Neural cell (in vitro differentiated cells): ENCODE data around the gene BICC1. TPM values are rescaled to one million over a fixed set of nuclear protein-coding genes. Genes with fewer than 3 reads are reported as not detected.

Source experiments
- H2AFZ ChIP-seq: fragments of 200-600, 300-800 bp; sonication (generic), shearing (Covaris generic); 2 replicates; pipeline ENCODE4 v1.6.0; 2014; ENCODE audit warnings: low read depth, mild to moderate bottlenecking, antibody characterized with exemption, low read length, moderate library complexity
- H3F3A ChIP-seq: fragments of 200-600 bp; shearing (Covaris generic); 2 replicates; pipeline ENCODE4 v1.6.1; 2016; ENCODE audit warnings: mild to moderate bottlenecking, moderate library complexity, mixed read lengths, antibody characterized with exemption, low read length; ENCODE audit not compliant: insufficient read depth, poor library complexity, severe bottlenecking
- H3K27ac ChIP-seq: fragments of 200-600, 300-800 bp; sonication (generic), shearing (Covaris generic); 2 replicates; pipeline ENCODE4 v1.5.1; 2014; ENCODE audit warnings: mild to moderate bottlenecking, low read length, moderate library complexity
- H3K27me3 ChIP-seq: fragments of 300-800, 200-600 bp; sonication (generic), shearing (Covaris generic); 2 replicates; pipeline ENCODE4 v1.6.0; 2014; ENCODE audit warnings: mild to moderate bottlenecking, low read depth, low read length, moderate library complexity; ENCODE audit not compliant: insufficient read depth
- H3K36me3 ChIP-seq: fragments of 300-800, 200-600 bp; sonication (generic), shearing (Covaris generic); 2 replicates; pipeline ENCODE4 v1.5.1; 2014; ENCODE audit warnings: mild to moderate bottlenecking, antibody characterized with exemption, low read length, moderate library complexity; ENCODE audit not compliant: insufficient read depth
- H3K4me2 ChIP-seq: fragments of 300-800, 200-600 bp; sonication (generic), shearing (Covaris generic); 2 replicates; pipeline ENCODE4 v1.6.0; 2014; ENCODE audit warnings: mild to moderate bottlenecking, low read length
- H3K4me3 ChIP-seq: fragments of 300-800, 200-600 bp; sonication (generic), shearing (Covaris generic); 2 replicates; pipeline ENCODE4 v1.5.1; 2014; ENCODE audit warnings: mild to moderate bottlenecking, low read length, moderate library complexity
- H3K79me2 ChIP-seq: fragments of 200-600 bp; shearing (Covaris generic); replicated peaks from 2 replicates; pipeline ENCODE4 v1.6.0; 2014; ENCODE audit warnings: mild to moderate bottlenecking, low read length, moderate library complexity; ENCODE audit not compliant: insufficient read depth
- H3K9ac ChIP-seq: fragments of 300-800, 200-600 bp; sonication (generic), shearing (Covaris generic); 2 replicates; pipeline ENCODE4 v1.6.1; 2016; ENCODE audit warnings: mild to moderate bottlenecking, low read length, mixed read lengths
- H3K9me2 ChIP-seq: fragments of 200-600 bp; shearing (Covaris generic); 2 replicates; pipeline ENCODE4 v1.6.1; 2016; ENCODE audit warnings: mild to moderate bottlenecking, low read length, mixed read lengths; ENCODE audit not compliant: insufficient read depth
- H3K9me3 ChIP-seq: fragments of 200-600, 300-800 bp; sonication (generic), shearing (Covaris generic); 2 replicates; pipeline ENCODE4 v1.6.1; 2016; ENCODE audit warnings: mild to moderate bottlenecking, mixed run types, low read length, moderate library complexity, mixed read lengths
- H4K20me1 ChIP-seq: fragments of 200-600 bp; shearing (Covaris generic); 2 replicates; pipeline ENCODE4 v1.6.1; 2016; ENCODE audit warnings: mild to moderate bottlenecking, mixed run types; ENCODE audit not compliant: insufficient read depth
- CTCF ChIP-seq: fragments of 450-650 bp; IDR thresholded peaks from 2 replicates; pipeline ENCODE4 v1.5.1; 2014; ENCODE audit warnings: antibody characterized with exemption, mild to moderate bottlenecking, moderate library complexity; ENCODE audit not compliant: poor library complexity, severe bottlenecking
- EP300 ChIP-seq: fragments of 450-650 bp; conservative IDR thresholded peaks from 2 replicates; pipeline ENCODE4 v1.6.1; 2014; ENCODE audit warnings: antibody characterized with exemption, mild to moderate bottlenecking, moderate library complexity; ENCODE audit not compliant: poor library complexity, severe bottlenecking
- EZH2 ChIP-seq: fragments of 200-600, 300-800 bp; shearing (Covaris generic), sonication (generic); IDR thresholded peaks from 2 replicates; pipeline ENCODE4 v1.6.1; 2014; ENCODE audit warnings: antibody characterized with exemption, low read length, borderline replicate concordance, mild to moderate bottlenecking; ENCODE audit not compliant: insufficient read depth, poor library complexity, severe bottlenecking
- MXI1 ChIP-seq: fragments of 450-650 bp; conservative IDR thresholded peaks from 2 replicates; pipeline ENCODE4 v1.6.1; 2014; ENCODE audit warnings: antibody characterized with exemption, mild to moderate bottlenecking; ENCODE audit not compliant: poor library complexity, severe bottlenecking
- POLR2AphosphoS5 ChIP-seq: IDR thresholded peaks from 2 replicates; pipeline ENCODE4 v1.6.1; 2012
- RAD21 ChIP-seq: fragments of 450-650 bp; conservative IDR thresholded peaks from 2 replicates; pipeline ENCODE4 v1.6.1; 2014; ENCODE audit warnings: antibody characterized with exemption, mild to moderate bottlenecking, moderate library complexity
- REST ChIP-seq: IDR thresholded peaks from 2 replicates; pipeline ENCODE4 v1.6.1; 2012; ENCODE audit warnings: borderline replicate concordance
- SMC3 ChIP-seq: fragments of 450-650 bp; conservative IDR thresholded peaks from 2 replicates; pipeline ENCODE4 v1.6.1; 2014; ENCODE audit warnings: antibody characterized with exemption, mild to moderate bottlenecking, moderate library complexity; ENCODE audit not compliant: poor library complexity
- TAF1 ChIP-seq: IDR thresholded peaks from 2 replicates; pipeline ENCODE4 v1.6.1; 2012; ENCODE audit warnings: low read depth
- polyA plus RNA-seq: library from polyadenylated mRNA; depleted of rRNA; stranded (reverse); fragments of >200 nt; gene quantifications from 2 replicates; pipeline ENCODE4 v1.2.3, GENCODE V29; 2014

Gene BICC1
- polyA plus RNA-seq, 1 donor from 2014 or later = 7.6 TPM

- no peak overlapping the region for H3K4me2 ChIP-seq
- no peak overlapping the region for H3K4me3 ChIP-seq
- TF ChIP-seq CTCF = no peak
- no peak for TF ChIP-seq SMC3
- no peak for TF ChIP-seq EP300
- no peak for TF ChIP-seq TAF1
- TF ChIP-seq MXI1 = no peak
- no peak for TF ChIP-seq EZH2
- TF ChIP-seq REST = no peak
- H3K9ac ChIP-seq = no peak overlapping the region
- no peak overlapping the region for H2AFZ ChIP-seq
- H4K20me1 ChIP-seq = no peaks in the 10 kb centered on the region
- no peaks in the 10 kb centered on the region for H3K36me3 ChIP-seq
- H3F3A ChIP-seq = no peaks in the 10 kb centered on the region
- no peaks in the 10 kb centered on the region for H3K9me3 ChIP-seq
- no peaks in the 10 kb centered on the region for H3K27me3 ChIP-seq
- H3K79me2 ChIP-seq = no peaks in the 10 kb centered on the region
- no peak overlapping the region for H3K27ac ChIP-seq
- no peaks in the 10 kb centered on the region for H3K9me2 ChIP-seq
Measured at GRCh38 chr10:58782876-58783851, 270.5 kb downstream of the BICC1 start.

DNA sequence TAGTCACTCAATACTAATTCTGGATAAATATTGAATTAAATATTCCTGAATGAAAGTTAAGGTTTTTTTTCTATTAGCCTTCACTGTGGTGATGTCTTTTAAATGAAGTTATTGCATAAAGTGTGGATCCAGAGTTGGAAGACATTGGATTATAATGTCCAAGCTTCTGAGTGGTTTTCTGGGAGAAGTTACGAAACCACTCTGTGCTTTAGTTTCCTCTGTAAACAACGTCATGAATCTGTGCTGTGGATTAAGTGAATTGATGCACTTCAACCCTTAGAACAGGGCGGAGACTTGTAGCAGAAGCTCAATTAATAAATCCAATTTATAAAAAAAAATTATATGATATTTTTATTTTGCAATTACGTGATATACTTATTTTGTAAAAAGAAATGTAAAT lies 271.7 kb downstream of the BICC1 start:
- Histone ChIP-seq H3F3A (no peaks in the 10 kb centered on the region), H2AFZ (no peak overlapping the region), H3K9me3 (no peaks in the 10 kb centered on the region), H3K27ac (no peak overlapping the region), H3K36me3 (no peaks in the 10 kb centered on the region), H3K9ac (no peak overlapping the region), H3K27me3 (no peaks in the 10 kb centered on the region), H3K9me2 (no peaks in the 10 kb centered on the region), H4K20me1 (no peaks in the 10 kb centered on the region), H3K4me2 (no peak overlapping the region), H3K79me2 (no peaks in the 10 kb centered on the region), H3K4me3 (no peak overlapping the region)
- TF ChIP-seq POLR2AphosphoS5 = no peak
- TF ChIP-seq TAF1 = no peak
- no peak for TF ChIP-seq CTCF
- no peak for TF ChIP-seq SMC3
- TF ChIP-seq RAD21 = no peak
- TF ChIP-seq REST = no peak
- TF ChIP-seq MXI1 = no peak
- TF ChIP-seq EZH2 = no peak
- no peak for TF ChIP-seq EP300
